ENCODE results near the gene KCNQ1. TPM values are rescaled to one million over a fixed set of nuclear protein-coding genes. Genes with fewer than 3 reads are reported as not detected.

The KCNQ1 gene
- total and polyA plus RNA-seq, 9 of the 15 experiments (the other 6 are each of a cell fraction or from before 2014, with no cell fraction given), result 0.44 TPM; not detected in 8

- TF ChIP-seq SFPQ (IDR thresholded peaks at IDR 0.05; ENCODE audit: low read depth, low read length) (no peak), THRA (IDR thresholded peaks at IDR 0.05) (no peak), MCM2 (IDR thresholded peaks at IDR 0.05; ENCODE audit: low read depth) (no peak), ZC3H8 (IDR thresholded peaks at IDR 0.05) (no peak), ZNF217 (CRISPR knock-in tag; IDR thresholded peaks at IDR 0.05) (no peak), TEAD4 (IDR thresholded peaks at IDR 0.05; ENCODE audit: low read length) (0 out of 2 replicates have a peak, but pooled peaks have one; percentile 8), TEAD4 (CRISPR knock-in tag; IDR thresholded peaks at IDR 0.05; ENCODE audit: borderline replicate concordance) (no peak), HBP1 (CRISPR knock-in tag; IDR thresholded peaks at IDR 0.05) (no peak), TCFL5 (CRISPR knock-in tag; conservative IDR thresholded peaks at IDR 0.05) (no peak), ZNF79 (CRISPR knock-in tag; IDR thresholded peaks at IDR 0.05; ENCODE audit: low read depth) (no peak), TFAM (CRISPR knock-in tag; conservative IDR thresholded peaks at IDR 0.05) (no peak), SMAD4 (CRISPR knock-in tag; conservative IDR thresholded peaks at IDR 0.05) (no peak), BCOR (IDR thresholded peaks at IDR 0.05) (no peak), MLX (CRISPR knock-in tag; conservative IDR thresholded peaks at IDR 0.05) (no peak), TAF7 (tag; IDR thresholded peaks at IDR 0.05) (no peak), CC2D1A (IDR thresholded peaks at IDR 0.05) (no peak), GTF2B (IDR thresholded peaks at IDR 0.05; ENCODE audit: extremely low read depth, insufficient read length) (no peak), ID3 (CRISPR knock-in tag; IDR thresholded peaks at IDR 0.05) (no peak), ID3 (tag; IDR thresholded peaks at IDR 0.05) (no peak), SAP30 (IDR thresholded peaks at IDR 0.05; ENCODE audit: borderline replicate concordance, insufficient read depth, low read depth, low read length, poor library complexity, severe bottlenecking) (no peak), ZNF277 (CRISPR knock-in tag; IDR thresholded peaks at IDR 0.05; ENCODE audit: borderline replicate concordance) (no peak)
These were observed 401.2 kb downstream of the KCNQ1 start (continued) for GRCh38 chr11:2846056-2846455.
